Ammon's horn (tissue), 1 donor: ENCODE results near the gene POMP.

Experiments
- DNase-seq: peaks from one replicate; pipeline ENCODE4 v3.0.0-alpha.2; 2016; ENCODE audit warnings: low spot score

Gene POMP

GRCh38 chr13:28658796-28659620, at the start of gene POMP:
Gene POMP, plus strand, starts transcription at chr13:28659130. Its CDS starts 55 bp downstream, at chr13:28659185.
- DNase-seq = peak; percentile 94

- no peak for DNase-seq
These were observed 49.5 kb upstream of the POMP start for GRCh38 chr13:28609381-28609780.

- no peak for DNase-seq
These were observed 49.0 kb upstream of the POMP start for GRCh38 chr13:28609926-28610325.

GRCh38 chr13:28610996-28611395, 47.9 kb upstream of the POMP start:
- DNase-seq = no peak

GRCh38 chr13:28611654-28612131, 47.2 kb upstream of the POMP start:
- DNase-seq = peak; percentile 43

- DNase-seq = no peak
These were observed 45.4 kb upstream of the POMP start for GRCh38 chr13:28613562-28613961.

GRCh38 chr13:28615916-28616446, 42.9 kb upstream of the POMP start:
- DNase-seq = no peak

- DNase-seq = no peak
These were observed 40.5 kb upstream of the POMP start for GRCh38 chr13:28618230-28618994.

- no peak for DNase-seq
These were observed 38.7 kb upstream of the POMP start for GRCh38 chr13:28620011-28620830.

GRCh38 chr13:28621449-28621848, 37.5 kb upstream of the POMP start:
- DNase-seq = no peak

- DNase-seq = peak; percentile 80
These were observed 36.6 kb upstream of the POMP start for GRCh38 chr13:28622286-28622685.

GRCh38 chr13:28623782-28624706, 34.9 kb upstream of the POMP start:
- DNase-seq = peak; percentile 35

- no peak for DNase-seq
These were observed 34.1 kb upstream of the POMP start for GRCh38 chr13:28624707-28625432.

GRCh38 chr13:28626266-28626665, 32.7 kb upstream of the POMP start:
- DNase-seq = no peak

GRCh38 chr13:28628241-28628640, 30.7 kb upstream of the POMP start:
- no peak for DNase-seq

- DNase-seq = no peak
These were observed 28.1 kb upstream of the POMP start for GRCh38 chr13:28630869-28631268.

GRCh38 chr13:28631801-28632200, 27.1 kb upstream of the POMP start:
- no peak for DNase-seq

GRCh38 chr13:28636069-28636468, 22.9 kb upstream of the POMP start:
- no peak for DNase-seq

- DNase-seq = peak; percentile 73
These were observed 22.1 kb upstream of the POMP start for GRCh38 chr13:28636677-28637317.
